Right hindlimb (tissue), 1 donor: ENCODE data around the gene RNF133.
"Not testable (repeated sequence)": the region's sequence is repeated elsewhere in the genome, so short reads cannot be mapped to it uniquely, and the experiment has no call there.

Experiments
- DNase-seq: peaks from one replicate; pipeline ENCODE4 v3.0.0-alpha.2; 2018

The RNF133 gene

DNA sequence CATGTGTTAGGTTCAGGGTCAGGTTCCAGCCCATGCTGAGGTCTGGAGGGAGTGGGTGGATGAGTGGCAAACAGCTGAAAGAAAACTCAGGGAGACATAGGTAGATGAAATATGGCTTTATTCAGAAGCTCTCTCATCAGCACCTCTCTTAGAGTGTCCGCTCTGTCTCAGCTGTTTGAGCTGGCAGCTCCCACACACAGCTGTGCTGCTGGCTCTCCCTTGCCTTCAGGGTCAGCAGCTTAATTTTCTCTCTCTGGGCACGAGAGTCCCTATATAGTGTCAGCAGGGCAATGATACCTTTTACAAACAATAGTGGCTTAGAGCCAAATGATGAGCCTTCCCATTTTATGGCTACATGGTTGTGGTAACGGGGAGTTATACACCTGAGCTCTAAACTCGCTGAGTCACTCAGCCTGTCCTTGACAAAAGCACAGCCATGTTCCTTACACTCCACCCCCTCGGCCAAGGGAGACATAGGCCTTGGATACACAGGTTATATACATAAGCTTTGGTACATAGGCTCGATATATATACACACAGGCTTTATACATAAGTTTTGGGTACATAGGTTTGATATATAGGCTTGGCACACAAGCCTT lies 10.4 kb downstream of the RNF133 start:
- no peak for DNase-seq

DNA sequence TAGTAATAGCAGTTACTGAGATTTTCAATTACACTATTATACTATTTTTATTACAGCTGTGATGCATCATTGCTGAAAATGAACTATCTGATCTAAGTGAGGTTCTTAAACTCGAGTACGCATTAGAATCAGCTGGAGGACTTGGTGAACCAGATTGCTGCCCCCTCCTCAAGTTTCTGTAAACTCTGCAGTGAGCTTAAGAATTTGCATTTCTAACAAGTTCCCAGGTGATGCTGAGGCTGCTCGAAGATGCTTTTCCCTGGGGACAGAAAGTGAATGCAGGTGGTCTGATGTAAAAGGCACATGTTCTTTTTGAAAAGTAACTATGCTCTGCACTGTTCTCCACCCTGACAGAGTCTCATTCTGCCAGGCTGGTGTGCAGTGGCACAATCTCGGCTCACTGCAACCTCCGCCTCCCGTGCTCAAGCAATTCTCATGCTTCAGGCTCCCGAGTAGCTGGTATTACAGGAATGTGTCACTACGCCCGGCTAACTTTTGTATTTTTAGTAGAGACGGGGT lies 12.5 kb downstream of the RNF133 start:
- DNase-seq: no peak

DNA sequence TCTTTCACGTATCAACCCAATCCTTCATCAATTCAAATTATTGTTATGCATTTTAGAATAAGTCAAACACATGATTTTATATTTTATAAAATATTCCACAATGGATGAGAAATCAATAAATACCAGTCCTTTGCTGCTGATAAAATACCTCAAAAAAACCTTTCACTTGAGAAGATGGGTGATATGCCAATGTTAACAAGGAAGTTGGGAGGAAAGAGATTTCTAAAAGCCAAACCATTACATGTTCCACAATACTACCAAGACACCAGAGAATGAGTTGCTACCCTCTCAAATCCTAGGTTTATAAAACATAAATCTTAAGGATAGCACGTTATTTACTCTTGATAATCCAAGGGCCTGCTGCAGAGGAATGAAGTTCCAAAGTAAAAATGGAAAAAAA lies 14.4 kb downstream of the RNF133 start:
- no peak for DNase-seq

DNA sequence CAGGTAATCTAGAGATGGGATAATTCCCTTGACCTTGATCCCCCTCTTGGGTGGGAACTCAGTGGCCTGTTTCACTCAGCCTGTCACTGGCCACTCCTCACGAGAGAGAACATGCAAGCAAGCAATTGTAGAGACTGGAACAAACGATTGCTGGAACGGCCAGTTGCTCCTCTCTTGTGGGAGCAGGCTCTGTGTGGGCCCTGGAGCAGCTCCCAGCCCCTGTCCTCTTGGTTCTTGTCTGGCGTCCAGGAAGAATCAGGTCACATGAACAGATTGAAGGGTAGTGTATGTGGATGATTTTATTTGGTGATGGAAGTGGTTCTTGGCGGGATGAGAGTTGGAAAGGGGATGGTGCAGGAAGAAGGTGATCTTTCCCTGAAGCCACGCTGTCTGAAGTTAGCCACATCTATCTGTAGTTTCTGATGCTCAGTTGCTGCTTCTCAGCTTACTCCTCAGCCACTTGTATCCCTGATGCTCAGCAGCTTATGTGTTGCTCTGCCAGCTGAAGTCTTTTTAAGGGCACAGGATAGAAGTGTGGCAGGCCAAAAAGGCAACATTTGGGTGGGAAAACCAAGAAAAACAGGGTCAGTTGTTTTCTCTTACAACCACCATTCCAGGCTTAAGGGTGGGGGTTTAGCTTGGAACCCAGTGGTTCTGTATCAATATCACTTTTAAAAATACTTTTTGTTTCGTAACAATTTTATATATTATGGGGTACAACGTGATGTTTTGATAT lies 15.9 kb downstream of the RNF133 start:
- no peak for DNase-seq

DNA sequence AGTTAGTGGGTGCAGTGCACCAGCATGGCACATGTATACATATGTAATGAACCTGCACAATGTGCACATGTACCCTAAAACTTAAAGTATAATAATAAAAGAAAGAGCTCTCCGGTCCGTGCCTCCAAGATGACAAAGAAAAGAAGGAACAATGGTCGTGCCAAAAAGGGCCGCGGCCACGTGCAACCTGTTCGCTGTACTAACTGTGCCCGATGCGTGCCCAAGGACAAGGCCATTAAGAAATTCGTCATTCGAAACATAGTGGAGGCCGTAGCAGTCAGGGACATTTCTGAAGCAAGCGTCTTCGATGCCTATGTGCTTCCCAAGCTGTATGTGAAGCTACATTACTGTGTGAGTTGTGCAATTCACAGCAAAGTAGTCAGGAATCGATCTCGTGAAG lies 17.7 kb downstream of the RNF133 start:
- DNase-seq: not testable (repeated sequence)

DNA sequence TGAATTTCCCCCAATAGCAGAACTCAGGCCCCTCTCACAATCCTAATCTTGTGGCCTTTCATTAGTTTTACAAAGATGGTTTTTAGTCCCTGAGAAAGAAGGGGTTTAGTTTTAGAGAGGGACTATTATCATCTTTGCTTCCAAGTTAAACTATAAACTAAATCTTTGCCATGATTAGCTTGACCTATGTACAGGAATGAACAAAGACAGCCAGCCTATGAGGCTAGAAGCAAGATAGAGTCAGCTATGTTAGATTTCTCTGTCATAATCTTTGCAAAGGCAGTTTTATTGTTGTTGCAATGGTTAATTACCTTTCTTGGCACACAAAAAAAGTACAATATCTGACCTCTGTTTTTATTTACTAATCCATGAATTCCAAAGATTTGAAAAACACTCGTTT lies 19.1 kb downstream of the RNF133 start:
- DNase-seq: no peak

DNA sequence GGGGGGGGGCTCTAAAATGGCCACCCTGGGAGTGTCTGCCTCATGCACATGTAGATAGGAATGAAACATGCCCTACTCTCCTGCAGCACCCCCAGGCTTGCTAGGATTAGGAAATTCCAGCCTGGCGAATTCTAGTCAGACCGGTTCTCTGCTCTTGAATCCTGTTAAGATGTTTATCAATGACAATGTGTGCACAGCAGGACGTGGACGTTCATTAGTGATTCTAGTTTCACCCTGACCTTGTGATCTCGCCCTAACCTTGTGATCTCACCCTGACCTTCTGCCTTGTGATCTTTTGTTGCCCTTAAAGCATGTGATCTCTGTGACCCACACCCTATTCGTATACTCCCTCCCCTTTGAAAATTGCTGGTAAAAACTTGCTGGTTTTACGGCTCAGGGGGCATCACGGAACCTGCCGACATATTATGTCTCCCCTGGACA lies 19.6 kb downstream of the RNF133 start:
- DNase-seq: not testable (repeated sequence)

DNA sequence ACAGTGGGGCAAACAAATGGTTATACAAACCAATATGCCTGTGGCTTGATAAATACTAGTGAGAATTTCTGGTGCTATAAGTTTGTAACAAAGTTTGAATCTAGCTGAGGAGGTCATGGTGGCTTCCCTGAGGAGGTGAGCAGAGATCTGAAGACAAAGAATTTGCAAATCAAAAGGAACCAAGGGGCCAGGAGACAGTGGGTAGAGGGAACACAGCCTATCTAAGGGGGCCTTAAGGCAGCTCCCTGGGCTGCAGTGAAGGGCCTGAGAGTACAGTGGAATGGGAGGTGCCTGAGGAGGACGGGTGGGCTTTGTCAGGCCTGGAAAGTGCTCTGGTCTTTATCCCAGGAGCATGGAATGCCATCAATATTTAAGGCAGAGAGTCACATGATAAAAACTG lies 21.8 kb downstream of the RNF133 start:
- DNase-seq: no peak

DNA sequence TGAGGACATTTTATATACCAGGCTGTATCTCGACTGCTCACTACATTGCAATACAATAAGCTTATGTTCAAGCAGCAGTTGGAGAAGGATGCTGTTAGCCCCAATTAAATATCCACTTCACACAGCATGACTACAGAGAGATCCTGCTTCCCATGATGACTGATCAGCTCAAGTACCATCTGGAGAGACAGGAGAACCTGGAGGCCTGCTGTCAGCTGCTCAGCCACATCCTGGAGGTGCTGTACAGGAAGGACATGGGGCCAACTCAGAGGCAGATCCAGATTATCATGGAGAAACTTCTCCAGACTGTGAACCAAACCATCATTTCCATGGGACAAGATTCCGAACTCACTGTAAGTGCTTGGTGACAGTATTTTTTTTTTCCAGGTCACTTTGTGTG lies 22.5 kb downstream of the RNF133 start:
- DNase-seq: no peak

DNA sequence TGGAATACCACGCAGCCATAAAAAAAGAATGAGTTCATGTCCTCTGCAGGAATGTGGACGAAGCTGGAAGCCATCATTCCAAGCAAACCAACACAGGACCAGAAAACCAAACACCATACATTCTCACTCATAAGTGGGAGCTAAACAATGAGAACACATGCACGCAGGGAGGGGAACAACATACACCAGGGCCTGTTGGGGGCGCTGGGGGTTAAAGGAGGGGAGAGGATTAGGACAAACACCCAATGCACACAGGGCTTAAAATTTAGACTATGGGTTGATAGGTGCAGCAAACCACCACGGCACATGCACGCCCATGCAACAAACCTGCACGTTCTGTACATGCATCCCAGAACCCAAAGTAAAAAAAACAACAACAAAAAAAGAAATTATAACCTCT lies 23.3 kb downstream of the RNF133 start:
- DNase-seq: no peak

DNA sequence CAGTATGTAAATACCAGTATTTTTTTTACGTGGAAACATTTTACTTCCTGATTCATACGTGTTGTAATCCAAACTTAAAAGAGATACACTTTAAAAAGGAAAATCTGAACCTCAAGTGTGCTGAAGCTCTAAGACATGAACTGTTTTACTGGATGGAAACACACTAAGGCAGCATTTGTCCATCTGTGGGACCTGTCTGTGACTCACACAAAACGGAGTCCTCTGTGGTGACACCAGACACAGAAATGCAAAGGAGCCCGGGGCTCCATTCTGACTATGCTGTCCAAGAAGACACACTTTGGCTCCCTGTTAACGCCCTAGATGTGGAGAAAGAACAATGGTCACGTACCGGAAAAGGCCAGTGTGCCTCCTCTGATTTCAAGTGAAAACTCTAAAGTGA lies 23.9 kb downstream of the RNF133 start:
- DNase-seq: no peak

DNA sequence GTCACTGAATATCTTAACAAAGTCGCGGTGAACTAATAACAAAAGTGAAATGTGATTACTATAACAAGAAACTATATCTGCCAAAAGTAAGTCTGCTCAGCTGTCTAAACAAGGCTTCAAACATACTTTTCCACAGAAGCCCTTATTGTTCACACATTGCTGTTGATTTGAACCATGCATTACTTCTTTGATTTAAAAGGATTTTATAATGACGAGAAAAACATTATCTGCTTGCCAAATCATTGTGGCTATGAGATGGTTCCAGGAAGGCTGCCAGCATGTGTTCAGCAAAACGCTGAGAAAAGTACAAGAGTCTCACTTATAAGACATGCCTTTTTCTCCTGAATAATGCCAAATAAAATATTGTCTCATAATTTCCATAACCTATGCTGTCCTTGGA lies 24.4 kb downstream of the RNF133 start:
- DNase-seq: peak; percentile 52

DNA sequence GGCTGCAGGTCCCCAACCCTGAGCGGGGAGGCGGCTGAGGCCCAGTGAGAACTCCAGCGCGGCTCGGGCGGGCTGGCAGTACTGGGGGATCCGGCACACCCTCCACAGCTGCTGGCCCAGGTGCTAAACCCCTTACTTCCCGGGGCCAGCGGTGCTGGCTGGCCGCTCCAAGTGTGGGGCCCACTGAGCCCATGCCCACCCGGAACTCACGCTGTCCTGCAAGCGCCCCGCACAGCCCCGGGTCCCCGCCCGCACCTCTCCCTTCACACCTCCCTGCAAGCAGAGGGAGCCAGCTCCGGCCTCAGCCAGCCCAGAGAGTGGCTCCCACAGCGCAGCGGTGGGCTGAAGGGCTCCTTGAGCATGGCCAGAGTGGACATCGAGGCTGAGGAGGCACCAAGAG lies 25.0 kb downstream of the RNF133 start:
- no peak for DNase-seq

DNA sequence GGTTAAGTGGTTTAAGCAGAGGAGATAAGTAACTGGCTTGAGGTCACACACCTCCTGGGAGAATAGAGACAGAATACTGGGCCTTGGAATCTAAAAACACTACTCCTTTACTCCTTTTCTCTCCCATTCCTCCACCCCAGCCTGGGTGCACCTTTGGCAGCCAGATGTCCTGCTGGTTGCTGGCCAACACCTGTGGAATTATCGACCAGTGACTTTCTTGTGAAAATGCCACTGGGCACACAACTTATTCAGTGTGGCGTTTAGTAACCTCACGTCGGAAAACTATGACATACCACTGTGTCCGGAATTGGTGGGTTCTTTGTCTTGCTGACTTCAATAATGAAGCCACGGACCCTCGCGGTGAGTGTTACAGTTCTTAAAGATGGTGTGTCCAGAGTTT lies 26.4 kb downstream of the RNF133 start:
- no peak for DNase-seq

DNA sequence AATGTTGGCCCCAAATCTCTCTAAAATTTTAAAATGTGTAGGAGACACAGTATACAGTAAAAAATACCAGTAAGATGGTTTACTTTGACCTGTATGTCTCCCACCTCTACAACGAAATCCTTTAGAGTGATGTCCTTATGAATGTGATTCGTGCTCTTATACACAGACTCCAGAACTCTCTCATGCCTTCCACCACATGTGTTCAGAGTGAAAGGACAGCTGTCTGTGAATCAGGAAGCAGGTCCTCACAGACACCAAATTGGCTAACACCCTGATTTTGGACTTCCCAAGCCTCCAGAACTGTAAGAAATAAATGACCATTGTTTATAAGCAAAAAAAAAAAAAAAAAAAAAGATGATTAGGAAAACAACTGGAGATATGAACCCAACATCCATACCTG lies 35.2 kb downstream of the RNF133 start:
- no peak for DNase-seq

DNA sequence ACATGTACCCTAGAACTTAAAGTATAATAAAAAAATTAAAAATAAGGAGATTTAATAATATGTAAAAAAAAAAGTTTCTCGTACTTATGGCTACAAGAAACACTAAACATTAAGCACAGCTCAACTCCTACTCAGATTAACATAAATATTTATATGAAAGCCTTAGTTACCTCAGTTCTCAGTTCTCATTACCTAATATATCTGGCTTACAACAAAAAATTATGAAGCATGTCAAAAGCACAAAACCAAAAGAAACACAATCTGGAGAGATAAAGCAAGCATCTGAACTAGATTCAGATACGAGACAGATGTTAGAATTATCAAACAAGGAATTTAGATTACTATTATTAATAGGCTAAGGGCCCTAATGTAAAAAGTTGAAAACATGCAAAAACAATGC lies 40.1 kb downstream of the RNF133 start:
- no peak for DNase-seq

DNA sequence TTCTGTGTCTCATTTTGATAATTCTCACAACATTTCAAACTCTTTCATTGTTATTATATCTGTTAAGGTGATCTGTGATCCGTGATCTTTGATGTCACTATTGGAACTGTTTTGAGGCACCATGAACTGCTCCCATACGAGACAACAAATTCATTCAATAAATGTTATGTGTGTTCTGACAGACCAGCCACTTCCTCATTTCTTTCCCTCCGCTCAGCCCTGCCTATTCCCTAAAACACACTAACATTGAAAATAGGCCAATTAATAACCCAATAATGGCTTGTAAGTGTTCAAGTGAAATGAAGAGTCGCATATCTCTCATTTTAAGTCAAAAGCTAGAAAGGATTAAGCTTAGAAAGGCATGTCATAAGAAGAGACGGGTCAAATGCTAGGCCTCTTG lies 45.2 kb downstream of the RNF133 start:
- no peak for DNase-seq

DNA sequence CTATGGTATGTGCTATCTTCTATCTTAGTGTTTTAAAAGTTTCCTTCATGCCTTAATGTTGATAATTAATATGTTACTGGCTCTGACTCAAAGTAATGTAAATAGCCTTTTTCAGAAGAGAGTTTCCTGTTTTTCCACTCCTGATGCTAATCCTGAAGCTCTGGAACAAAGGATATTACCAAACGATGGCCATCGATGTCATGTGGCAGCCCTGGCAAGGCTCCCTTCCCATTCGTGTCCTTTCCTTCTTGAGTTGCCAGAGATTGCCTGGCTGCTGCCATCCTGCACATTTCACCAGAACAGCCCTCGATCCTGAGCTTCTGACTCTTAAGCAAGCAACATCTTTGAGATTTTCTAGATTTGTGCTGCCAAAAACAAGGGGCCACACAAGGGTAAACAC lies 46.0 kb downstream of the RNF133 start:
- DNase-seq: no peak

DNA sequence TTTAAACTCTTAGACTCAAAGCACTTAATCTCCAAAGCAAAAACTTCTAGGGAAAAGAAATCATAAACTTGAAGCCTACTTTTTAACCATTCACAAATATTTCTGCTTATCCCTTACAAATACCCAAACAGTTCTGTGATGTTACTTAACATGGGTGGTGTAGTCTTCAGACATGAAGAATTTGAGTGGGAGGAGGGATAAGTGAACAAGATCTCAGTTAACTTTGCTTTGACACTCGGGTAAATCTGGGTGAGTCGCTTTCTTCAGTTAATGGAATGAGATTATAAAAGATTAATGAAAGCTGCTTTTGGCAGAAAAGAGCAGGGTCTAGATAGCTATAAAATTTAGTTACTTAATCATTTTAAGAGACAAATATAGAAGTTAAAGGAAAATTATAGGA lies 47.5 kb downstream of the RNF133 start:
- DNase-seq: no peak
